Spleen (tissue), 7 donors: ENCODE results near the gene MED13L.

Source experiments
- POLR2A ChIP-seq, 3 donors: fragments of 450-650 bp; IDR thresholded peaks; one replicate each; pipeline ENCODE4 v1.5.1; 2017; ENCODE audit warnings: antibody characterized with exemption in 3 of 3, mild to moderate bottlenecking in 1 of 3
- TF ChIP-seq, protein P1 (sequence below), 11 experiments: fragments of 200-600 bp in 7 of 11; fragments of 450-650 bp in 4 of 11; sonication (generic) in 4 of 11; IDR thresholded peaks in 8 of 11; conservative IDR thresholded peaks in 3 of 11; 1 replicate in 7 of 11; 2 replicates in 4 of 11; pipeline versions ENCODE4 v1.4.0 to v1.8.0; 2016 to 2021; ENCODE audit warnings: antibody characterized with exemption in 11 of 11, inconsistent platforms in 4 of 11, mild to moderate bottlenecking in 1 of 11
- donor health status: DM: no; HTN: no; CAD: no; lungs with moderate emphysema.
- donor health status: DM: no; HTN: no; CAD: no.
- donor health status: DM: no; HTN: no; CAD: no.

DNA sequence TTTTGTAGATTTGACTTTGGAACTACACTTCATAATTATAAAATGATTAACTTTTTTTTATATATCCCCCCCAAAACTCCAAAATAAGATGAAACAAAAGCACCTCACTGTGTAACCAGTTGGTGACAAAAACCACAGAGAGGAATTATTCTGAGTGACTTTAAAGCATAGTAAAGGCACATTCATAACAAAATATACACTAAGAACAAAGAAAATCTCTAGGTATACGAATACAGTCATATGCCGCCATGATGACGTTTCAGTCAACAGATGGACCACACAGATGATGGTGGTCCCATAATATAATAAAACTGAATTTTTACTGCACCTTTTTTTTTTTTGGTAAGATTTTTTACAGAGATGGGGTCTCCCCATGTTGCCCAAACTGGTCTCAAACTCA, 70.7 kb downstream of the MED13L start:
- TF ChIP-seq, protein P1, sequence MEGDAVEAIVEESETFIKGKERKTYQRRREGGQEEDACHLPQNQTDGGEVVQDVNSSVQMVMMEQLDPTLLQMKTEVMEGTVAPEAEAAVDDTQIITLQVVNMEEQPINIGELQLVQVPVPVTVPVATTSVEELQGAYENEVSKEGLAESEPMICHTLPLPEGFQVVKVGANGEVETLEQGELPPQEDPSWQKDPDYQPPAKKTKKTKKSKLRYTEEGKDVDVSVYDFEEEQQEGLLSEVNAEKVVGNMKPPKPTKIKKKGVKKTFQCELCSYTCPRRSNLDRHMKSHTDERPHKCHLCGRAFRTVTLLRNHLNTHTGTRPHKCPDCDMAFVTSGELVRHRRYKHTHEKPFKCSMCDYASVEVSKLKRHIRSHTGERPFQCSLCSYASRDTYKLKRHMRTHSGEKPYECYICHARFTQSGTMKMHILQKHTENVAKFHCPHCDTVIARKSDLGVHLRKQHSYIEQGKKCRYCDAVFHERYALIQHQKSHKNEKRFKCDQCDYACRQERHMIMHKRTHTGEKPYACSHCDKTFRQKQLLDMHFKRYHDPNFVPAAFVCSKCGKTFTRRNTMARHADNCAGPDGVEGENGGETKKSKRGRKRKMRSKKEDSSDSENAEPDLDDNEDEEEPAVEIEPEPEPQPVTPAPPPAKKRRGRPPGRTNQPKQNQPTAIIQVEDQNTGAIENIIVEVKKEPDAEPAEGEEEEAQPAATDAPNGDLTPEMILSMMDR (IDR thresholded peaks at IDR 0.05 in 8 of 11, conservative IDR thresholded peaks at IDR 0.05 in 3 of 11), result no peak
- TF ChIP-seq POLR2A (IDR thresholded peaks at IDR 0.05), result no peak
